Activated CD4-positive, alpha-beta memory T cell treated with anti-CD3 and anti-CD28 coated beads, Interleukin-2, amount 10 ng/mL, durations not matched to agents 7 days and 5 days (primary cell): ENCODE measurements around the gene PHGDH. TPM values are rescaled to one million over a fixed set of nuclear protein-coding genes. Genes with fewer than 3 reads are reported as not detected.

ENCODE experiments used
- CTCF ChIA-PET: fragments of 350-600 bp; sonication (Branson Sonifier 250); formaldehyde crosslinking; loops from one replicate; lab custom pipeline; 2021; ENCODE audit warnings: antibody characterized with exemption, inconsistent platforms; lab: Charles Lee
- POLR2A ChIA-PET: fragments of 350-600 bp; sonication (Branson Sonifier 250); formaldehyde crosslinking; loops from one replicate; lab custom pipeline; 2021; ENCODE audit warnings: antibody characterized with exemption; lab: Charles Lee
- DNase-seq: peaks from one replicate; pipeline ENCODE4 v3.0.0-alpha.2; 2020
- H3K27ac Mint-ChIP-seq: one replicate; pipeline ENCODE4 v1.8.0; 2021; ENCODE audit warnings: mild to moderate bottlenecking, mixed read lengths
- H3K27me3 Mint-ChIP-seq: one replicate; pipeline ENCODE4 v1.8.0; 2021; ENCODE audit warnings: mixed read lengths
- H3K36me3 Mint-ChIP-seq: one replicate; pipeline ENCODE4 v1.8.0; 2021; ENCODE audit warnings: low read depth, mixed read lengths
- H3K4me1 Mint-ChIP-seq: one replicate; pipeline ENCODE4 v1.8.0; 2021; ENCODE audit warnings: mixed read lengths
- H3K4me3 Mint-ChIP-seq: one replicate; pipeline ENCODE4 v1.8.0; 2021; ENCODE audit warnings: mild to moderate bottlenecking, mixed read lengths
- H3K9me3 Mint-ChIP-seq: one replicate; pipeline ENCODE4 v1.8.0; 2021; ENCODE audit warnings: mixed read lengths
- total RNA-seq, 2 experiments: library from RNA; stranded (reverse); gene quantifications; one replicate each; pipeline ENCODE4 v1.2.3, GENCODE V29; 2021

Gene PHGDH
- total RNA-seq, 2 experiments from 2014 or later: 132 to 143 TPM

DNA sequence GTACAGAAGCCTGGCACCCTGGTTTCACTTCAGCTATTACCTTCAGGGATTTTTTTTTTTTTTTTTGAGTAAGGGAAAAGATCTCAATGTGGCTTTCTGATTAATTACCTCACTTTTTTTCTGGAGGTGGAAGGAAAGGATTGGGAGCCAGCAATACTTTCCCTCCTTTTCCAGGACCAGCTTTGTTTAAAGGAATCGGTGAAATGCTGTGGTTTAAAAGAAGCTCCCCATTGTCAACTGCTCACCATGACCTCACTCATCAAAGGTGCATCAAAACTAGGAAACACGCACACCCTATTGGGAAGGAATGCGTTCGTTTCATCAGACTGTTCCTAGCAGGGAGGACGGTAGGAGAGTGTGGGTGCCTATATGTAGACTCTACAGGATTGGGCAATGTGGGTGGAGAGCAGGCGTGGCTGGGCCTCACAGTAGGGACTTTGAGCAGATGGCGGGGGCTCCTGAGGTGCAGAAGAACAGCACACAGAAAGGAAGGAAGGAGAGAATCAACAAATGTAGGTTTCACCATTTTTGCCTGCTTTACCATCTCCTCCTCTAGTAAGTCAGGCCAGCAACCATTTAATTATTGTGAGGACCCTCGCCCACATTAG, 13.0 kb downstream of the PHGDH start:
- H3K36me3 Mint-ChIP-seq: peaks cover 45% of the 10 kb centered on the region
- H3K27ac Mint-ChIP-seq: no peak overlapping the region
- ChIA-PET POLR2A (interaction anchor here (1.0 kb wide), 2 partner anchors 13 to 19 kb away, joined by 3 to 4 read pairs; partner anchors contain the start of gene PHGDH), CTCF (interaction anchor here (0.5 to 2.4 kb wide), 3 partner anchors 17 to 153 kb away, joined by 3 to 8 read pairs (median 4); no protein-coding TSS in a partner anchor)
- H3K9me3 Mint-ChIP-seq: no peaks in the 10 kb centered on the region
- no peak overlapping the region for H3K4me3 Mint-ChIP-seq
- H3K27me3 Mint-ChIP-seq: no peaks in the 10 kb centered on the region
- no peaks in the 10 kb centered on the region for H3K4me1 Mint-ChIP-seq
- DNase-seq: no peak

DNA sequence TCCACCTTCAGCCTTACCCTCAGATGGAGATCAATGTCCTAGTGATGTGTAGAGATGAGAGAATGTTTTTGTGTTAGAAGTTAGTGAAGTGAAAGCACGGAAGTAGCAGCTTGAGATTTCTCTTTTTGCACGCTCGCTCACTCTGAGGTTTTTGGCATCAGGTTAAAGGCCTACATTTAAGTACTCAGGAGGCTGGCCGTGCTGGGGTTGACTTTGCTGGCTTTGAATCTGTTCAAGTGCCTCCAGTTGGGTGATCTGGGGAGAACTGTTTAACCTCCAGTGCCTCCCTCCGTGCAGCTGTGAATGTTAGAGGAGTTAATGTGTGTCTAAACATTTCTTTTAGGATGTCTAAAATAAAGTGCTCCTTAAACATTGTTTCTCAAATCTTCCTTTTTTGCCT, 13.9 kb downstream of the PHGDH start:
- Mint-ChIP-seq H3K27ac (no peak overlapping the region), H3K27me3 (peaks cover under 1% of the 10 kb centered on the region), H3K4me1 (no peaks in the 10 kb centered on the region), H3K36me3 (peaks cover 51% of the 10 kb centered on the region), H3K9me3 (no peaks in the 10 kb centered on the region), H3K4me3 (no peak overlapping the region)
- CTCF ChIA-PET: interaction anchor here (0.8 kb wide), 1 partner anchor 16 kb away, joined by 3 read pairs; no protein-coding TSS in a partner anchor
- no peak for DNase-seq
- POLR2A ChIA-PET: no interaction called here

DNA sequence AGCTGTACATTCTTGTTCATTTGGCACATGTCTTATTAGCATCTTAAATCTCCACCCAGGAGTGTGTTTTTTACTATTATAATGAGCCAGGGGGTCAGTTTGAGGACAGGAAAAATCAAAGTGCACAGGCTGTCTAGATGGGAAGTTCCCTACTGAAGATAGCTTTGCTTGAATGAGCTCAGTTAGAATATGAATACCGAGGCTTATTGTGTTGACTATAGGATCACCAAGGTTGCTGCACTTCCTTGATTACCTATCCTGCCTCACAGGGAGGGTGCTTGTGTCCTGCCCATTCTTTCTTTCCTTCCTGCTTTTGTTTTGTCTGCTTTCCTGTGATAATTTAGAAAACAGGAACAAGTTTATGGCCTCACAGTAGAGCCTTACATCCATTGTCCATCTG, 16.3 kb downstream of the PHGDH start:
- Mint-ChIP-seq H3K36me3 (peaks cover 37% of the 10 kb centered on the region), H3K4me3 (no peak overlapping the region), H3K4me1 (no peaks in the 10 kb centered on the region), H3K27me3 (peaks cover 1% of the 10 kb centered on the region), H3K9me3 (no peaks in the 10 kb centered on the region), H3K27ac (no peak overlapping the region)
- no peak for DNase-seq
- POLR2A ChIA-PET: interaction anchor here (0.9 kb wide), 1 partner anchor 16 kb away, joined by 3 read pairs; the partner anchor contains the start of gene PHGDH
- CTCF ChIA-PET: interaction anchor here (0.8 to 1.5 kb wide), 2 partner anchors 14 to 17 kb away, joined by 3 read pairs; no protein-coding TSS in a partner anchor

DNA sequence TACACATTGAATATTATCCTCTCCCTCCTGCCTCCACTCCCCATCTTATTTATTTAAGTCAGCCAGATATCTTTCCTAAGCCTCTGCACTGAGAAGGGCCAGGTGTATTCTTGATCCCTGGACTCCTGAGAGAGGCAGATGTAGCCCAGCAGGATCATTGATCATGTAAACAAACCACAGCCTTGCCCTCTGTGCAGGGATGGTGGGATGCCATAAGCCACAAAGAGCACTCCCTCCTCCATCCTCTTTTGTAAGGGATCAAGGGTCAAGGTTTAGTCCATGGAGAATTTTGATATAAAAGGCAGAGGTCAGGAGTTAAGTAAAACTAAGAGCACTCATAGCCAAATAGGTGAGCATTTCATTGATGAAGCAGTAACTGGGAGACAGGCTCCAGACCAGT, 17.3 kb downstream of the PHGDH start:
- POLR2A ChIA-PET: no interaction called here
- H3K9me3 Mint-ChIP-seq: no peaks in the 10 kb centered on the region
- DNase-seq: no peak
- peaks cover 35% of the 10 kb centered on the region for H3K36me3 Mint-ChIP-seq
- no peaks in the 10 kb centered on the region for H3K4me1 Mint-ChIP-seq
- H3K4me3 Mint-ChIP-seq: no peak overlapping the region
- H3K27me3 Mint-ChIP-seq: peaks cover 1% of the 10 kb centered on the region
- H3K27ac Mint-ChIP-seq: no peak overlapping the region
- CTCF ChIA-PET: interaction anchor here (1.5 kb wide), 1 partner anchor 16 kb away, joined by 3 read pairs; no protein-coding TSS in a partner anchor

DNA sequence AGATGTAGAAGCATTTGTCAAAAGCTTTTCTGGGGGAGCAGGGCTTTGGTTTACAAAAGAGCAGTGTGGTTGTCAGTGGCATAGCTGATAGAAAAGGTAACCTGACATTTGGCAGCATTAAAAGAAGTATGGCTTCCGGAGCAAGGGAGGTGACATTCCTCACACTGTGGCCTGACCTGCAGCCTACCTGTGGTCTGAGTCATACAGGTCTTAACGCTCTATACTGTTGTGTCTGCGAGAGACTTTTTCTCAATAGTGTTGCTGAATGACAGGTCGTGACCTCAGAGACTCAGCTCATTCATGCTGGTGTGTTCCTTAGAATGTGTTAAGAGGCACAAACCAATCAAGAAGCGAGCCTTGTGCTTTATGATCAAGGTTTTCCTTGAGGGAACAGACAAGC, 19.3 kb downstream of the PHGDH start:
- Mint-ChIP-seq H3K4me3 (no peak overlapping the region), H3K27me3 (peaks cover 1% of the 10 kb centered on the region), H3K27ac (no peak overlapping the region), H3K9me3 (no peaks in the 10 kb centered on the region), H3K36me3 (peaks cover 33% of the 10 kb centered on the region), H3K4me1 (no peaks in the 10 kb centered on the region)
- DNase-seq: no peak
- CTCF ChIA-PET: no interaction called here
- POLR2A ChIA-PET: no interaction called here

DNA sequence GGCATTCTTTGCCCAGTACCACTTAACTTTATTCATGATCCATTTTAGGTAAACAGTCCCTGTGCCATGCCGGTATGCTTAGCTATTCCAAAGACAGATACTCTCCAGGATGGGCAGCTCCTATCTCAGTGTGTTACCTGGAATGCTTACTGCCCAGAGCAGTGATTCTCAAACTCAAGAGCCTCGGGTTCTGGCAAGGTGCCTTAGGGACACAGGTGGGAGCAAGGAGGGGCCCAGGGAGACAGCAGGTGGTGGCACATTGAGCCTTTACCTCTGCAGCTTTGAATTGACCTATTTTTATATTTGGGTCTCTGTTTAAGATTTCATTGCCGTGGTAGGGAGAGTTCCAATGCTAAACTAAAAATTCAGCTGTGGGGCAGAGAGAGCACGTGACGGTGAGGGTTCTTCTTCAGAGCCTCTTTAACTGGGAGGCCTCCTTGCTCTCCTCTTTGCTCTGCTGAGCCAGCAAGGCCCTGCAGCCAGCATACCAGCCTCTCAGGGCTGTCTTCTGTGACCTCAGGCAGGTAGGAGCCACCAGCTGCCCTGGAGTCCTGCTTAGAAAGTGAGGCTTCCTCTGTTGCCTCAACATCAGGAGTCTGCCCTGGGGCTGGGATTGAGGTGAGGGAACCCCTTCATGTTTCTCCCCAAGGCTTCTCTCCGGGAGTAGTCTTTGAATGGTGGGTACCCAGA, 20.2 kb downstream of the PHGDH start:
- peaks cover 1% of the 10 kb centered on the region for H3K27me3 Mint-ChIP-seq
- no peak for DNase-seq
- CTCF ChIA-PET: no interaction called here
- H3K4me3 Mint-ChIP-seq: no peak overlapping the region
- POLR2A ChIA-PET: no interaction called here
- H3K27ac Mint-ChIP-seq: no peak overlapping the region
- H3K36me3 Mint-ChIP-seq: peaks cover 34% of the 10 kb centered on the region
- no peaks in the 10 kb centered on the region for H3K4me1 Mint-ChIP-seq
- H3K9me3 Mint-ChIP-seq: no peaks in the 10 kb centered on the region

DNA sequence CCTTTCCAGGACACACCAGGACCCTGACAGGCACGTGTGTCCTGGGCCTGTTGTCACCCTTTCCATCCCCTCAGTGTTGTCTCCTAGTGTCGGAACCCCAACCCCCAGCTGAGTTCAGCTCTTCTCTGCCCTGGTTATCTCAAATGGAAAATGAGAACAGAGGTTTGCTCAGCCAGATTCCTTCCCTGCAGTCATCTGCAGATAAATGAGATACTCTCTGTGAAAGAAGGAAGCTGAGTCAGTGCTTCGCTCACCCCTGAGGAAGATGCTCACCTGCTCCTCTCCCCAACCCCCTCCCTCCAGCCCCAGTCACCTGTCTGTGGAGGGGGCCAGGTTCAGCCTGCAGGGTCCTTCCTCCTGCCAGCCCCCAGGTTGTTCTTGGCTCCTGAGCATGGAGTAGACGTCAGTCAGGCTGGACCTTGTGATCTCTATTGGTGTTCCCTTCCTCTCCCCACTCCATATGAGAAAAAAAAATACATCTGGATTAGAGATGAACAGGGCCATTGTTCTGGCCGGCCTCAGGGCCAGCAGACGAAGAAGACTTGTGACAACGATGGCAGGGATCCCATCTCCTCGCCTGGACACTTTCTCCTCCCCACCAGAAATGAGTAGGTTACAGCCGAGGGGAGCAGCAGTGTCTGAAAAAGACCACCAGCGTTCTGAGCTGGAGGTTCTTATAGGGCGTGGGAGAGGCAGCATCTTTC, 20.9 kb downstream of the PHGDH start:
- peaks cover 1% of the 10 kb centered on the region for H3K27me3 Mint-ChIP-seq
- no peak overlapping the region for H3K27ac Mint-ChIP-seq

DNA sequence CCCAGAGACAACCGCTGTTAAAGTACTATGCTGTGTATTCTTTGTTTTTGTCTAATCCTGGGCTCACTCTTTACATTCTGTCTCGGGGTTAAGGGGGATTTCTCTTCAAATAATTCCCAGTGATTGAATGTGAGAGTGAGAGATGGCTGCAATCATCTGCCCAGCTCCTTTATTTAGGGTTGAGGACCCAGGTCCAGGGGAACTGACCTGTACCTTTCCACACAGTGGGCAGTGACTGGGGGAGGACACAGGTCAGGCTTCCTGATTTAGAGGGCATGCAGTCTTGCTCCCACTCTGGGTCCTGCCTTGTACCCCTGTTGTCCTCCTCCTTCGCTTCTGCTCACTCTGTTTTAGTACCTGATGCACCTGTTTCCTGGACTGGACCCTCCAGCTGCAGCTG, 22.0 kb downstream of the PHGDH start:
- peaks cover 38% of the 10 kb centered on the region for H3K36me3 Mint-ChIP-seq
- no peaks in the 10 kb centered on the region for H3K9me3 Mint-ChIP-seq
- peaks cover 1% of the 10 kb centered on the region for H3K27me3 Mint-ChIP-seq
- no peak for DNase-seq
- ChIA-PET CTCF (interaction anchor here (0.7 to 2.5 kb wide), 2 partner anchors 11 to 75 kb away, joined by 3 to 9 read pairs; no protein-coding TSS in a partner anchor), POLR2A (no interaction called here)
- H3K4me3 Mint-ChIP-seq: no peak overlapping the region
- H3K4me1 Mint-ChIP-seq: no peaks in the 10 kb centered on the region
- H3K27ac Mint-ChIP-seq: no peak overlapping the region

More for the DNA sequence above, 20.9 kb downstream of the PHGDH start:
- H3K4me1 Mint-ChIP-seq: no peaks in the 10 kb centered on the region
- DNase-seq: no peak
- ChIA-PET CTCF (no interaction called here), POLR2A (no interaction called here)
- H3K4me3 Mint-ChIP-seq: no peak overlapping the region
- no peaks in the 10 kb centered on the region for H3K9me3 Mint-ChIP-seq
- H3K36me3 Mint-ChIP-seq: peaks cover 33% of the 10 kb centered on the region

DNA sequence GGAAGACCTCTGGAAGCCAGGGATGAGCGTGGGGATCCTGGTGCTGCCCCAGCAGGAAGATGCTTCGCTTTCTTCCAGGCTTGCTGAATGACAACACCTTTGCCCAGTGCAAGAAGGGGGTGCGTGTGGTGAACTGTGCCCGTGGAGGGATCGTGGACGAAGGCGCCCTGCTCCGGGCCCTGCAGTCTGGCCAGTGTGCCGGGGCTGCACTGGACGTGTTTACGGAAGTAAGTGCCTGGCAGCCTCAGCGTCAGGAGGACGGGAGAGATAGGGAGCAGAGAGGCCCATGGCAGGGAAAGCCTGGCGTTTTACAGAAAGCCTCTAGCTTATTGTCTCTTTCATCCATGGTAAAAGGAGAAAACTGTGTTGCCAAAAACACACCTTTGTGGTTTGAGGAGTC, 23.5 kb downstream of the PHGDH start:
- no peak for DNase-seq
- CTCF ChIA-PET: interaction anchor here (2.5 kb wide), 1 partner anchor 9 kb away, joined by 9 read pairs; no protein-coding TSS in a partner anchor
- Mint-ChIP-seq H3K27ac (no peak overlapping the region), H3K36me3 (peaks cover 34% of the 10 kb centered on the region), H3K27me3 (peaks cover 1% of the 10 kb centered on the region), H3K4me1 (no peaks in the 10 kb centered on the region), H3K4me3 (no peak overlapping the region), H3K9me3 (no peaks in the 10 kb centered on the region)
- POLR2A ChIA-PET: no interaction called here

DNA sequence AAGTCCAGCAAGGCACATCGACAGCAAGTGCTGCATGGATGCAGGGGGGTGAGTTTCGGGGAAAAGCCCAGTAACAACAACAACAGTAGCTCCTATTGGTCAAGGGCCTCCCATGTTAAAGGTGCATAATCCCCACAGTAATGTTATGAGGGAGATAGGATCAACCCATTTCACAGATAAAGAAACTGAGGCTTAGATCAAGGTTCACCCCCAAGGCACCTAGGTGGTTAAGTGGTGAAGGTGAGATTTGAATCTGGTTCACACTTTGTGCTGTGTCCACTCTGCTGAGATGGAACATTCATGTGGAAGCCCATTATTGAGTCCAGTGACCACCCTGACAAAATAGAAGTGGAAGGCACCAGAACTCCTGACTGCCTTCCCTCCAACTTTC, 24.9 kb downstream of the PHGDH start:
- peaks cover 30% of the 10 kb centered on the region for H3K36me3 Mint-ChIP-seq

DNA sequence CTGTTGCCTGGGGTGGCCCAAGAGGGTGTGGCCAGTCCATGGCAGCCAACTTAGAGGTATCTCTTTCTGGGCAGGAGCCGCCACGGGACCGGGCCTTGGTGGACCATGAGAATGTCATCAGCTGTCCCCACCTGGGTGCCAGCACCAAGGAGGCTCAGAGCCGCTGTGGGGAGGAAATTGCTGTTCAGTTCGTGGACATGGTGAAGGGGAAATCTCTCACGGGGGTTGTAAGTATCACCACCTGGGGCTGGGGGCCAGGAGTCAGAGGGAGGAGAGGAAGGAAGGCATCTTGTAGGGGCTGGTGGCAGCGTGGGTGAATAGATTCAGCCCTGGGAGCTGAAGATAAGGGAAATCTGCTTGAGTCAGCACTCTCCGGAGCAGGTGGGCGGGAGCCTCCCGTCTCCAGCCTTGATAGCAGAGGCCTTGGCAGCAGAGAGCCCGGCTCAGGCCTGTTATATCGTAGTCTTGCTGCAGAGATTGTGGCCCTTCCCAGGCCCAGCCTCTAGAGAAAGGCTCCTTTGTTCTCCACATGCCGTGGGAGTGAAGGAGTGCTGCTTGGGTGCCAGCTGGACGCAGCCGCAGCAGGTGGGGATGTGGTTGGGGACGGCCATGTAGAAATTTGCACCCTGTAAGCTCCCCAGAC, 25.4 kb downstream of the PHGDH start:
- Mint-ChIP-seq H3K4me1 (no peaks in the 10 kb centered on the region), H3K4me3 (no peak overlapping the region), H3K27me3 (no peaks in the 10 kb centered on the region), H3K9me3 (no peaks in the 10 kb centered on the region), H3K36me3 (peaks cover 31% of the 10 kb centered on the region), H3K27ac (no peak overlapping the region)
- CTCF ChIA-PET: no interaction called here
- POLR2A ChIA-PET: no interaction called here
- DNase-seq: no peak

More for the DNA sequence above, 24.9 kb downstream of the PHGDH start:
- Mint-ChIP-seq H3K4me3 (no peak overlapping the region), H3K27ac (no peak overlapping the region), H3K4me1 (no peaks in the 10 kb centered on the region), H3K27me3 (no peaks in the 10 kb centered on the region), H3K9me3 (no peaks in the 10 kb centered on the region)
- DNase-seq: no peak
- CTCF ChIA-PET: no interaction called here
- POLR2A ChIA-PET: no interaction called here

DNA sequence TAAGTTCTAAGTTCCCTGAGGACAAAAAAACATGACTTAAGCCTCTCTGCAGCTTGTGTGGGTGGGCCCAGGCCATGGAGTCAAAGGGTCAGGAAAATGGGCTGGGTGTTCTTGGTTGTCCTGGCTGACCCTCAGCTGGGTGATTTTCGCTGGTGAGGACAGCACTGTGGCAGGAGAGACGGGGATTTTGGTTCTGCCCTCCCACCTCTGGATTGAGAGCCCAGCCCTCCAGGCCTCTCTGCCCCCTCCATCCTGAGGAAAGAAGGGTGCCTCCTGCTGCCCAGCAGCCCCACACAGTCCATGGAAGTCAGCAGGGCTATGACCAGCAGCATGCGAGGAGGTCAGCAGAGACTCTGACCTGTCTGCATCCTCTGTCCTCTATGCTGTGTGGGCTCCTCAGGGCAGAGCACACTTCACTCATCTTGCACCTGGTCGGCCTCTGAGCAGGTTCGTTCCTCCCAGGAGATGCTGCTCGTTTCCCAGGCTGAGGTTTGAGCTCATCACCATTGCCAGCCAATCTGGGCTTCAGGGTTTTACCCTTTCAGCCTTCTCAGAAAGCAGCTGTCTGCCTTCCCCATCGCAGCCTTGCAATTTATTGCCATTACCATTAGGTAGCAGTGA, 26.5 kb downstream of the PHGDH start:
- POLR2A ChIA-PET: no interaction called here
- no peaks in the 10 kb centered on the region for H3K4me1 Mint-ChIP-seq
- no peak for DNase-seq
- H3K27ac Mint-ChIP-seq: no peak overlapping the region
- H3K9me3 Mint-ChIP-seq: no peaks in the 10 kb centered on the region
- peaks cover 35% of the 10 kb centered on the region for H3K36me3 Mint-ChIP-seq
- H3K27me3 Mint-ChIP-seq: no peaks in the 10 kb centered on the region
- CTCF ChIA-PET: no interaction called here
- H3K4me3 Mint-ChIP-seq: no peak overlapping the region
